GM18519 (cell line): Measurements from ENCODE around the gene SIK2.
A peak's percentile ranks its signal among the peaks of the same experiment; 100 is the strongest.
"Not testable (repeated sequence)": the region's sequence is repeated elsewhere in the genome, so short reads cannot be mapped to it uniquely, and the experiment has no call there.

Experiments
- ATAC-seq: cut with Tn5 transposase; IDR thresholded peaks from one replicate; pipeline ENCODE4 v1.9.1; 2021; ENCODE audit warnings: mild to moderate bottlenecking, moderate library complexity; ENCODE audit not compliant: unreplicated experiment, low FRiP score

Gene SIK2

DNA sequence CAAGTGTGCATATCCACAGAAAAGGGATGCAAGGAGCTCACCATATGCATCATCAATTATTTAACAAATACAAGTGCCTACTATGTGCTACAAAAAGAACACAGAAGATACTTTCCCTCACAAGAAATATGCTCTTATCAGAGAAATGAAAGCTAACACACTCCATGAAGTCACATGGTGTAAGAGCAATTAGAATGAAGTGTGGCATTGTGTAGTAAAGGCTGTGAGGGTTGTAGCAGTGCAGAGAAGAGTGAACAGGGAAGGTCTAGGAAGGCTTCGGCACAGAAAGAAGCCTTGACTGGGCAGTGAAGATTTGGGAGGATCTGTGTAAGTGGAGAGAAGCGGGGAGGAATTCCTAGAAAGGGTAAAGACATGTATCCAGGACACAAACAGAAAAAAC lies 141.5 kb downstream of the SIK2 start:
- no peak for ATAC-seq

- no peak for ATAC-seq
Observed at GRCh38 chr11:111745719-111746504, 143.7 kb downstream of the SIK2 start.

- ATAC-seq, result no peak
Observed at GRCh38 chr11:111748035-111748804, 146.0 kb downstream of the SIK2 start.

DNA sequence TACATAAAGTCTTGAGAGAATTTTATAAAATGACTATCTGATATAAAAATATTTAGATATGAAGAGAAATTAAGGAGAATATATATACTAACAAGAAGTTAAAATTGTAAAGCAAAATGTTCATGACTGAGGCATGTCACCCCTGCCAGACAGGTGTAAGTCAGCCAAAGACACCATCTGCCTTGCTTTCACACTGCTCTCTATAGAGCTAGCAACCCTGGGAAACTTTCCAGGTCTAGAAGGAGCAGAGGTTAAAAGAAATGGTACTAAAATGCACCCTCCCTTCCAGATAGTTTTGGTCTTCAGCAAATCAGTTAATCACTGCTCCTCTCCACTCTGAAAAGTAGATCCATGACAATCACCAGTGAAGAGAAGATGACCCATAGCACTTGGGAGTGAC lies 147.4 kb downstream of the SIK2 start:
- no peak for ATAC-seq

- ATAC-seq, result no peak
Observed at GRCh38 chr11:111756097-111756496, 153.8 kb downstream of the SIK2 start.

- no peak for ATAC-seq
Observed at GRCh38 chr11:111759376-111759775, 157.1 kb downstream of the SIK2 start.

GRCh38 chr11:111759778-111760407 lies 157.6 kb downstream of the SIK2 start:
- ATAC-seq, result no peak

- ATAC-seq, result no peak
Observed at GRCh38 chr11:111761036-111761435, 158.8 kb downstream of the SIK2 start.

GRCh38 chr11:111762526-111762925 lies 160.3 kb downstream of the SIK2 start:
- no peak for ATAC-seq

GRCh38 chr11:111762981-111763643 lies 160.9 kb downstream of the SIK2 start:
- no peak for ATAC-seq

GRCh38 chr11:111764621-111765020 lies 162.4 kb downstream of the SIK2 start:
- ATAC-seq, result no peak

GRCh38 chr11:111765320-111765983 lies 163.2 kb downstream of the SIK2 start:
- ATAC-seq, result peak; percentile 26

- ATAC-seq, result peak; percentile 55
Observed at GRCh38 chr11:111765984-111766833, 164.0 kb downstream of the SIK2 start, which contains the start of gene PPP2R1B. Gene PPP2R1B, minus strand, starts transcription at chr11:111766389. Its CDS starts 28 bp downstream, at chr11:111766361.

GRCh38 chr11:111766834-111767142 lies 164.5 kb downstream of the SIK2 start:
- no peak for ATAC-seq

- no peak for ATAC-seq
Observed at GRCh38 chr11:111770581-111771134, 168.4 kb downstream of the SIK2 start.

- not testable (repeated sequence) for ATAC-seq
Observed at GRCh38 chr11:111771205-111771604, 169.0 kb downstream of the SIK2 start.

DNA sequence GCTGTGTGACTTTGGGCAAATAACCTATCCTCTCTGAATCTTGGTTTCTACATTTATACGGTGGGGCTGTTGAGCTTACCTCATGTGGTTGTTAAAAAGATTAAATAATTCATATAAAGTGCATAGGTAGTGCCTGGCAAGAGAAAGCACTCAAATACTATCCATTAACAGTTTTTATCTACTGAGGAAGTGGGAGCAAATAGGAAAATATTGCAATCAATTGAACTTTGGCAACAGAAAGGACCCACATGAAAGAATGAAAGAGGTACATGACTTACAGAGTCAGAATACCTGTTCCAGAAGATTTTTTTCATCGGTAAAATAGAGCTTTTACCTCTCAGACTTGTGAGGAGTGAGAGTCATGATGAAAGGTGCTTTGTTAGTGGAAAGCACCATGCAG lies 170.3 kb downstream of the SIK2 start:
- ATAC-seq, result no peak

DNA sequence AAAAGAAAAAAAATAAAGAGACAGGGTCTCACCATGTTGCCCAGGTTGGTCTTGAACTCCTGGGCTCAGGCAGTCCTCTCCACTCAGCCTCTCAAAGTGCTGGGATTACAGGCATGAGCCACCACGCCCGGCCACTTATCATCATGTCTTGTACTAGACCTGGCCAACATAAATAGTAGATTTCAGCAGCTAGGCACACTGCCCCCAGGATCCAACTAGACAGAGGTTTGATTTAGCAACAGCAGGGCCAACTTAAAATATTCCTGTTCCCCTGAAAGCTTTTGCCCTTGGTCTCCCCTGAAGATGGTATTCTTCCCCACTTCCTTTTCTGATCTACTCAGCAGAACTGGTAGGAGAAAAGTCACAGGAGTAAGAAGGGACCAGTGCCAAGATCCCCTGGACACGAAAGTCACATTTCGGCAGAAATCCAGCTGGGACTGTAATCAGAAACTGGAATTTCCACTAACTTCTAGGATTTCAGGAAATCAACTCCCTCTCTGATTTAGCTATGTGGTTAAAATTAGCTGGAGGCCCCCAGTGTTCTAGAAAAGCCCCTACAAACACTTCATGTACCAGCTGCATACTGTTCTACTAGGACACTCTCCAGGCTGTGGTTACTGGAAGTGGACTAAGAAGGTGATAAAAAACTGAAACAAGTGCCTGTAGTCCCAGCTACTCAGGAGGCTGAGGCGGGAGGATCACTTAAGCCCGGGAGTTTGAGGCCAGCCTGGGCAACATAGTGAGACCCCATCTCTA lies 172.9 kb downstream of the SIK2 start:
- ATAC-seq, result no peak
